HL-60 (cell line): ENCODE results near the gene MS4A5.

ENCODE experiments used
- DNase-seq, 2 experiments: peaks; one replicate each; pipeline ENCODE4 v3.0.0-alpha.2; 2010 to 2020; ENCODE audit warnings: low read depth in 1 of 2, low spot score in 1 of 2
- H3K27ac ChIP-seq: fragments of 250-450 bp; sonication (Bioruptor Pico); replicated peaks from 2 replicates; pipeline ENCODE4 v1.5.1; 2020; ENCODE audit warnings: mild to moderate bottlenecking, moderate library complexity
- H3K27me3 ChIP-seq: fragments of 250-450 bp; sonication (Bioruptor Pico); 2 replicates; pipeline ENCODE4 v1.5.1; 2021; ENCODE audit warnings: mild to moderate bottlenecking, moderate library complexity; ENCODE audit not compliant: insufficient read depth, poor library complexity, severe bottlenecking
- H3K4me3 ChIP-seq: replicated peaks from 2 replicates; pipeline ENCODE4 v1.5.1; 2011; ENCODE audit warnings: mild to moderate bottlenecking, control low read depth, low read length; ENCODE audit not compliant: insufficient read depth
- GABPA ChIP-seq: IDR thresholded peaks from 2 replicates; pipeline ENCODE4 v1.6.1; 2012; ENCODE audit warnings: low read depth
- POLR2AphosphoS5 ChIP-seq: IDR thresholded peaks from 2 replicates; pipeline ENCODE4 v1.6.1; 2012; ENCODE audit warnings: low read depth
- SPI1 ChIP-seq: IDR thresholded peaks from 2 replicates; pipeline ENCODE4 v1.6.1; 2012; ENCODE audit warnings: low read depth, mild to moderate bottlenecking, borderline replicate concordance
- long read RNA-seq: library from polyadenylated mRNA; unstranded; transcript quantifications from one replicate; pipeline ENCODE4 v2.0.0, GENCODE V29; 2020
- TF ChIP-seq, protein P1 (sequence below): IDR thresholded peaks from one replicate; pipeline ENCODE4 v1.5.1; 2011; ENCODE audit warnings: low read length, control low read depth, inconsistent platforms; ENCODE audit not compliant: insufficient read depth
- TF ChIP-seq, protein P2 (sequence below): IDR thresholded peaks from 2 replicates; pipeline ENCODE4 v1.6.1; 2012; ENCODE audit warnings: low read depth; ENCODE audit not compliant: insufficient replicate concordance

MS4A5 gene, protein sequence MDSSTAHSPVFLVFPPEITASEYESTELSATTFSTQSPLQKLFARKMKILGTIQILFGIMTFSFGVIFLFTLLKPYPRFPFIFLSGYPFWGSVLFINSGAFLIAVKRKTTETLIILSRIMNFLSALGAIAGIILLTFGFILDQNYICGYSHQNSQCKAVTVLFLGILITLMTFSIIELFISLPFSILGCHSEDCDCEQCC
- long read RNA-seq: 0 reads

DNA sequence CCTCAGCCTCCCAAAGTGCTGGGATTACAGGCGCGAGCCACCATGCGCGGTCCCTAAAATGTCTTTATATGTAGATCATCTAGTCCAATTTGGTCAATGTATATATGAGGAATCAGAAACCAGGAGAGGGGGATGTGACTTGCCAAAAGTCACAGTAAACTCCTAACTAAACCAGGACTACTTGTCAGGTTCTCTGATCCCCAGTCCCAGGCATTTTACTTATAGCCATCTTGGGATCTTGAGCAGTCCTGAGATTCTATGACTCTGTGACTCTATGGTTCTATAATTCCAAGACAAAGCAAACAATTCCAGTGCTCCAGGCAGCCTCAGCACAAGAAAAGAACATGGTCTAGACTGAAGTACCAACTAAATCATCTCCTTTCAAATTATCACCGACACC lies at the start of gene MS4A5:
Gene MS4A5, plus strand, starts transcription at position 301 of the 400 bp plus-strand sequence. CDS start 103 bp downstream, outside the sequence.
- H3K4me3 ChIP-seq: no peak within 1 kb of the TSS
- H3K27ac ChIP-seq: no peak within 1 kb of the TSS
- no peaks in the 10 kb centered on the region for H3K27me3 ChIP-seq
- no peak for DNase-seq
- TF ChIP-seq GABPA (no peak), SPI1 (no peak), POLR2AphosphoS5 (no peak)
- TF ChIP-seq, protein P1, sequence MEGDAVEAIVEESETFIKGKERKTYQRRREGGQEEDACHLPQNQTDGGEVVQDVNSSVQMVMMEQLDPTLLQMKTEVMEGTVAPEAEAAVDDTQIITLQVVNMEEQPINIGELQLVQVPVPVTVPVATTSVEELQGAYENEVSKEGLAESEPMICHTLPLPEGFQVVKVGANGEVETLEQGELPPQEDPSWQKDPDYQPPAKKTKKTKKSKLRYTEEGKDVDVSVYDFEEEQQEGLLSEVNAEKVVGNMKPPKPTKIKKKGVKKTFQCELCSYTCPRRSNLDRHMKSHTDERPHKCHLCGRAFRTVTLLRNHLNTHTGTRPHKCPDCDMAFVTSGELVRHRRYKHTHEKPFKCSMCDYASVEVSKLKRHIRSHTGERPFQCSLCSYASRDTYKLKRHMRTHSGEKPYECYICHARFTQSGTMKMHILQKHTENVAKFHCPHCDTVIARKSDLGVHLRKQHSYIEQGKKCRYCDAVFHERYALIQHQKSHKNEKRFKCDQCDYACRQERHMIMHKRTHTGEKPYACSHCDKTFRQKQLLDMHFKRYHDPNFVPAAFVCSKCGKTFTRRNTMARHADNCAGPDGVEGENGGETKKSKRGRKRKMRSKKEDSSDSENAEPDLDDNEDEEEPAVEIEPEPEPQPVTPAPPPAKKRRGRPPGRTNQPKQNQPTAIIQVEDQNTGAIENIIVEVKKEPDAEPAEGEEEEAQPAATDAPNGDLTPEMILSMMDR: no peak
- TF ChIP-seq, protein P2, sequence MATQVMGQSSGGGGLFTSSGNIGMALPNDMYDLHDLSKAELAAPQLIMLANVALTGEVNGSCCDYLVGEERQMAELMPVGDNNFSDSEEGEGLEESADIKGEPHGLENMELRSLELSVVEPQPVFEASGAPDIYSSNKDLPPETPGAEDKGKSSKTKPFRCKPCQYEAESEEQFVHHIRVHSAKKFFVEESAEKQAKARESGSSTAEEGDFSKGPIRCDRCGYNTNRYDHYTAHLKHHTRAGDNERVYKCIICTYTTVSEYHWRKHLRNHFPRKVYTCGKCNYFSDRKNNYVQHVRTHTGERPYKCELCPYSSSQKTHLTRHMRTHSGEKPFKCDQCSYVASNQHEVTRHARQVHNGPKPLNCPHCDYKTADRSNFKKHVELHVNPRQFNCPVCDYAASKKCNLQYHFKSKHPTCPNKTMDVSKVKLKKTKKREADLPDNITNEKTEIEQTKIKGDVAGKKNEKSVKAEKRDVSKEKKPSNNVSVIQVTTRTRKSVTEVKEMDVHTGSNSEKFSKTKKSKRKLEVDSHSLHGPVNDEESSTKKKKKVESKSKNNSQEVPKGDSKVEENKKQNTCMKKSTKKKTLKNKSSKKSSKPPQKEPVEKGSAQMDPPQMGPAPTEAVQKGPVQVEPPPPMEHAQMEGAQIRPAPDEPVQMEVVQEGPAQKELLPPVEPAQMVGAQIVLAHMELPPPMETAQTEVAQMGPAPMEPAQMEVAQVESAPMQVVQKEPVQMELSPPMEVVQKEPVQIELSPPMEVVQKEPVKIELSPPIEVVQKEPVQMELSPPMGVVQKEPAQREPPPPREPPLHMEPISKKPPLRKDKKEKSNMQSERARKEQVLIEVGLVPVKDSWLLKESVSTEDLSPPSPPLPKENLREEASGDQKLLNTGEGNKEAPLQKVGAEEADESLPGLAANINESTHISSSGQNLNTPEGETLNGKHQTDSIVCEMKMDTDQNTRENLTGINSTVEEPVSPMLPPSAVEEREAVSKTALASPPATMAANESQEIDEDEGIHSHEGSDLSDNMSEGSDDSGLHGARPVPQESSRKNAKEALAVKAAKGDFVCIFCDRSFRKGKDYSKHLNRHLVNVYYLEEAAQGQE: no peak

DNA sequence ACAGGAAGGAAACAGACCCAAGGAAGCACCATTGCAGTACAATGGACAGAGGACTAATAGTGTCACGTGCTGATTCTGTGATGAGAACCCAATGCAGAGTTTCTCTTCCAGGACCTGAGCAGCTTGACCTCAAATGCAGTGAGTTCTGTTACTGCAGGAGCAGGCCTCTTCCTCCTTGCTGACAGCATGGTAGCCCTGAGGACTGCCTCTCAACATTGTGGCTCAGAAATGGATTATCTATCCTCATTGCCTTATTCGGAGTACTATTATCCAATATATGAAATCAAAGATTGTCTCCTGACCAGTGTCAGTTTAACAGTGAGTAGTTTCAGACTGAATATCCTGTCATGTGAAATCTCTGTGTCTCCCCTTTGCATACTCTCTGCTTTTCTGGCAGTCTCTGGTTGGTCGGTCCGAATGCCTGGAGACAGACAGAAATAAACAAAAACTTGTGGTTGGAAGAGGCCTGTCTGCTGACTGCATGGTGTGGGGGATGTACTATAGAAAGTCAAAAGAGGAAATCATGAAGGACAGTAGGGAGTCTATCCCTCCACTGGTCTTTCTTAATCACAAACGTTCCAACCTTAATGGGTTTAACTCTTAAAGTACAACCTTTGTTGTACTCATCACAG lies 40.0 kb upstream of the MS4A5 start:
- Histone ChIP-seq H3K27ac (peak overlapping the region; percentile 74), H3K4me3 (no peak overlapping the region), H3K27me3 (no peaks in the 10 kb centered on the region)
- DNase-seq: peak; percentile 66 to 71
- TF ChIP-seq GABPA (no peak), SPI1 (peak; percentile 82; the same call in 1 of the 2 replicates), POLR2AphosphoS5 (no peak)
- TF ChIP-seq, protein P2: peak; percentile 87

DNA sequence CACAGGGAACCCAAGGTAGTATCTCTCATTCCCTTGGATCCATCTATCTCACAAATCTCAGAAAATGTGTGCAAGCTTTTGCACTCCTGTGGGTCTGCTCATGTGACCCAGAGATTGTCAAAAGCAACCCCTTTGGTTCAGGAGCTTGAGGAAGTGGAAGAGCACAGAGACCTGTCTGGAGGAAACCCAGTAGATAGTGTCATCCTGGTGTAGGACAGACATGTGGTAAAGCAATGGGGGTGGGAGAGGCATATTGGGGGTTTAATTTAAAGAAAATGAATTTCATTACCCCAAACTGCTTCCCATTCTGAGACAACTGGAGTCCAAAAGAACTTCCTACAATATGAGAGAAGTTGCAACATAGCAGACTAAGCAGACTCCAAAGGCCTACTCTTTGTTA lies 39.0 kb upstream of the MS4A5 start:
- no peak overlapping the region for H3K4me3 ChIP-seq
- peak in 1 of 2 experiments; percentile 58 for DNase-seq
- peak overlapping the region; percentile 74 for H3K27ac ChIP-seq
- TF ChIP-seq, protein P2: no peak
- TF ChIP-seq SPI1: peak; percentile 49; the same call in 1 of the 2 replicates
- H3K27me3 ChIP-seq: no peaks in the 10 kb centered on the region

DNA sequence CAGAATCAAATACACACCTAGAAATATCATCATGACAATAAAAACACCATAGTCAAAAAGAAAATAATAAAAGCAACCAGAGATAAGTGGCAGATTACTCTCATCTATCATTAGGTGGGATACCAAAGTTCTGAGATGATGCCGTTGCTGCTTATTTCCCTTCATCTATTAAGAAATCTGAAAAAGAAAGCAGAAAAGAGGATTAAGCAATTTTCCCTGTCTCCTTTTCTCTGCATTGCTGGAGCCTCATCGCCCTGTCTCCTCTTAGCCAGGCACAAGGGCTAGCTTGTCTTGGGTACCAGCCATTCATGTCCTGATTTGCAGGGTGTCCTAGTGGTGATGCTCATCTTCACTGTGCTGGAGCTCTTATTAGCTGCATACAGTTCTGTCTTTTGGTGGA lies 37.0 kb upstream of the MS4A5 start:
- Histone ChIP-seq H3K27ac (no peak overlapping the region), H3K27me3 (no peaks in the 10 kb centered on the region), H3K4me3 (no peak overlapping the region)
- no peak for DNase-seq
- no peak for TF ChIP-seq GABPA
- TF ChIP-seq, protein P2: no peak
- TF ChIP-seq POLR2AphosphoS5: no peak
- no peak for TF ChIP-seq SPI1
- TF ChIP-seq, protein P1: no peak
